Measurements from ENCODE around the gene FREM1.

DNA sequence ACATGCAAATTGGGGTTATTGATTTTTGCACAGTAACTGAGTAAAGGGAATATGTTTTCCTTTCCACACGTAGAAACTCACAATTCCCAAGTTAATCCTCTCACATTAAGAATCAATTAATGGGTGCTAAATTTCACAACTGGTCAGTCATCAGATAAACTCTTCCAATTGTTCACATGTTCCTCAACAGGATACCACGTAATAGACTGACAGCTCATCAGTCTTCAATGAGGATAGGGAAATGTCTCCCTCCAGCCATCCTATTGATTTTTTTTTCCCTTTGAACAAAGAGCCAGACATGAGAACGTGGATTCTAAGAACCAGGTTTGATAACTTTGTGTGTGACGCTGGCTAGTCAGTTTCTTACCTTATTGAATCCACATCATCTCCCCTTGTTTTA is 186.9 kb downstream of the FREM1 start:
- TF ChIP-seq, protein P1, sequence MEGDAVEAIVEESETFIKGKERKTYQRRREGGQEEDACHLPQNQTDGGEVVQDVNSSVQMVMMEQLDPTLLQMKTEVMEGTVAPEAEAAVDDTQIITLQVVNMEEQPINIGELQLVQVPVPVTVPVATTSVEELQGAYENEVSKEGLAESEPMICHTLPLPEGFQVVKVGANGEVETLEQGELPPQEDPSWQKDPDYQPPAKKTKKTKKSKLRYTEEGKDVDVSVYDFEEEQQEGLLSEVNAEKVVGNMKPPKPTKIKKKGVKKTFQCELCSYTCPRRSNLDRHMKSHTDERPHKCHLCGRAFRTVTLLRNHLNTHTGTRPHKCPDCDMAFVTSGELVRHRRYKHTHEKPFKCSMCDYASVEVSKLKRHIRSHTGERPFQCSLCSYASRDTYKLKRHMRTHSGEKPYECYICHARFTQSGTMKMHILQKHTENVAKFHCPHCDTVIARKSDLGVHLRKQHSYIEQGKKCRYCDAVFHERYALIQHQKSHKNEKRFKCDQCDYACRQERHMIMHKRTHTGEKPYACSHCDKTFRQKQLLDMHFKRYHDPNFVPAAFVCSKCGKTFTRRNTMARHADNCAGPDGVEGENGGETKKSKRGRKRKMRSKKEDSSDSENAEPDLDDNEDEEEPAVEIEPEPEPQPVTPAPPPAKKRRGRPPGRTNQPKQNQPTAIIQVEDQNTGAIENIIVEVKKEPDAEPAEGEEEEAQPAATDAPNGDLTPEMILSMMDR (IDR thresholded peaks at IDR 0.05) = no peak
- TF ChIP-seq POLR2A (IDR thresholded peaks at IDR 0.05) = no peak

Measured in thyroid gland (tissue), 4 donors.